IPS-NIHi7 (cell line): ENCODE data around the gene NPHP4.
"Not testable (repeated sequence)": the region's sequence is repeated elsewhere in the genome, so short reads cannot be mapped to it uniquely, and the experiment has no call there.

Experiments
- DNase-seq: peaks from one replicate; pipeline ENCODE4 v3.0.0; 2012; ENCODE audit warnings: mixed read lengths; ENCODE audit errors: extremely low spot score

NPHP4 gene

DNA sequence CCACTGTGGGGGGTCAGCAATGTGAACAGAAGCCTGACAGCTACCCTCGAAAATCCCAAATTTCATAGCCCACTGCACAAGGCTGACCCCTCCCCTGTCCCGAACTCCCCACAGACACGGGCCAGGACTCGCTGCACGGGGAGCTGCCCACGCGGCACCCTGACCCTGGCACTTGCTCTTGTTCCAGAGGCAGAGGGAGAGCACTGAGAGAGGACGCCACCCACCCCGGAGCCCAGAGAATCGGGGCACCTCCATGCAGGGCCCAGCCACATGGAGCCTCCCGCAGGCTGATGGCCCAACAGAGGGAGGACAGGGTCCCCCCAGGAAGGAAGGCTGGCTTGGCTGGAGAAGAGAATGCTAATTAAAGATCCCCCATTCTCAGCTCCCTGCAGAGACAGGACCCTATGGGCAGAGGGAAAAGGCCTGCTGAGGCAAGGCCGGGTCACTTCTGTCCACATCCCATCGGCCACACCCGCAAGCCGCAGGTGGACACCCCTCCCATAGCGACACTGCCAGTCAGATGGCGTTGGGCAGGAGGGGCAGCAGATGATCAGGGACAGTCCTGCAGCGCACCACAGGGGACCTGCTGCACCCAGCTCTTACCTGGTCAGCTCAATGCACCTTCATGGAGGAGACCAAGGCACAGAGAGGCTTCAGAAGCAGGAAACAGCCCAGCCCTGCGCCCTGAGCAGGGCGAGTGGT, 136.9 kb downstream of the NPHP4 start:
- DNase-seq, result no peak

DNA sequence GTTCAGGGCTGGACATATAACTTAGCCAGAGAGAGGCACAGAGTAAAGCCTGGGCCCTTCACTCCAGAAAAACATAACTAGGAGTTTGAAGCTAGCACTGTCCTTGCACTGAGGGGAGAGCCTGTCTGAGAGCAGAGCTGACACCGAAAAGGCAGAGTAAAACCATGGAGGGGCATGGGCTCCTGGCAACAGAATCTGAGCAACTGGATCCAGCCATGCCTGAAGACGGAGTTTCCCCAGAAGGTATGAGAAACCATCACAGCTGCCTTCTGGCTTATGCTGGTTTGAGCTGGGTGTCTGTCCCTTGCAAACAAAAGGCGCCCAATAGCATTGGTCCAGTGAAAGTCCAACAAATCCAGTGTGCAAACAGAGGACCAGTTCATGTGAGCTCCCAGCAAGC, 137.5 kb downstream of the NPHP4 start:
- DNase-seq, result no peak

DNA sequence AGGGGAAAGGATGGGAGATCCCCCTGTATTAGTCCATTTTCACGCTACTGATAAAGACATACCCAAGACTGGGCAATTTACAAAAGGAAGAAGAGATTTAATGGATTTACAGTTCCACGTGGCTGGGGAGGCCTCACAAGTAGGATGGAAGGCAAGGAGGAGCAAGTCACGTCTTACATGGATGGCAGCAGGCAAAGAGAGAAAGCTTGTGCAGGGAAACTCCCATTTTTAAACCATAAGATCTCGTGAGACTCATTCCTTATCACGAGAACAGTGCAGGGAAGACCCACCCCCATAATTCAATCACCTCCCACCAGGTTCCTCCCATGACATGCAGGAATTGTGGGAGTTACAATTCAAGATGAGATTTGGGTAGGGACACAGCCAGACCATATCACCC, 138.4 kb downstream of the NPHP4 start:
- DNase-seq, result not testable (repeated sequence)

DNA sequence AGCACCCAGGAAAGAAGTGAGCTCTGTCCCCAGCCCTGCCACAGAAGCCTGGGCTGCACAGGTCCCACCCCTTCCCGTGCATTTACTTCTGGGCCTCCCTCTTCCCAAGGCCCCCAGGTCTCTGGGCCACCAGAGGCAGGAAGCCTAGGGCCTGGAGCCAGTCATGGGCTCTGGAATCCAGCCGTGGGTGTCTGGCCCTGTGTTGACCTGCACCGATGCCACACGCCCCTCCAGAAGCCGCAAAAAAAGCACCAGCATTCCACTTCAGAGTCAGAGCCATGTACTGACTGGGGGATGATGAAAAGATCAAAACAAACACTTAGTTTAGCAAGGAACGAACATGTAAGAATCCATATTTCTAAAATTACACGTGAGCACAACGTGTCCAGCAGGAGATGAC, 141.7 kb downstream of the NPHP4 start:
- no peak for DNase-seq

DNA sequence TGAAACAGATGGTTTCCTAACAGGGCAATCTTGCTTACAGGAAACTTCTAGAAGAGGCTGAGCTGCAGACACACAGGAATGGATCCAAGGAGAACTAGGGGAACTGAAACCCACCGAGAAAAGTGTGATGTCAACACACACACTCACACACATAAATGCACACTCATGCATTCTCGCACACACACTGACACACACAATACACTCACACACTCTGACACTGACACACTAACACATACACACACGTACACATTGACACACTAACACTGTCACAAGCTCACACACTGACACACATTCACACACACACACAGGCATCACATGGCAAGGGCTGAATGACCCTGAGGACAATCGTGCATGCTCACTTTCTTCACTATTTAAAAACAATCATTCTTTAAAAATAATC, 142.7 kb downstream of the NPHP4 start:
- no peak for DNase-seq

DNA sequence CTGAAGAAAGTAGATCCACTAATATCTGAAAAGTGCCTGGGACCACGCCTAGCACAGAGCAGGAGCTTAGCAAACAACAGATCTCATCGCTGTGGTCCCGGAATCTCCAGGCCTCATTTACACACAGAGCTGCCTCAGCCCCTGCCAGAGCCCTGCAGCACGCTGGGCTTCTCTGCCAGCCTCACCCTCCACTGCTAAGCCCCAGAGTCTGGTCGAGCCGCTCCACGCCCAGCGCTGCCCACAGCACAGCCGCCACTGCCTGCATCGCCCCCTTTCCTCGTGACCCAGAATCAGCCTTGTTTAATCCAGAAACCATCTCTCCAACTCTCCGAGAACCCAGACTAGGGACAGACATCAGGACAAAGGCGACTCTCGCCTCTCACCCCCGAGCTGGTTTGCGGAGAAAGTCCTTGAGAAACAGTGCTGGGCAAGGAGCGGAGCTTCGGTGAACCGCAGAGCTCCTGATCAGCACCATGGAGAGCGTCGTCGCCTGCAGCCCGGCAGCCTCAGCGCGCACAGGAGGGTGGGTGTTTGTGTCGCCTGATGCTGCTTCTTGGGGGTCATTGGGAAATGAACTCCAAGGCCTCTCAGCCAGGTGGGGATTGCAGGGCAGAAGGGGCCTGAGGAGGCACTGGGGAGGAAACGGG, 145.1 kb downstream of the NPHP4 start:
- peak; percentile 92 for DNase-seq

DNA sequence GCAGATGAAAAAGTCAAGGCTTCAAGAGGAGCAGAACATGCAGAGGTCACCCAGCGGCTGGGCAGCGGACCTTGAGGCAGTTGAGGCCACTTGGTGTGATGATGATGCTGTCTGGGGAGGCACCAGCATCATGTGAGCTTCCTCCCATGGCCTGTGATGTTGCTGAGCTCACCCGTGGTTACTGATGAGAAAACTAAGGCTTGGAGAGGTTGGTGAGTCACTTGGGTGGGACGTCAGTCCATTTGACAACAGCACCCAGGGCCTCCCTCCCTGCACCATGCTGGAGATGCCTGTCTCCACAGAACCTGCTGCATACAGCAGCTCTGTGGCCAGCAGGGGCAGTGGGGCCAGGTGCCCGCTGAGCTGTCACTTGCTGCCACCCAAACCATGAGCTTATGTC, 146.8 kb downstream of the NPHP4 start:
- DNase-seq, result no peak

DNA sequence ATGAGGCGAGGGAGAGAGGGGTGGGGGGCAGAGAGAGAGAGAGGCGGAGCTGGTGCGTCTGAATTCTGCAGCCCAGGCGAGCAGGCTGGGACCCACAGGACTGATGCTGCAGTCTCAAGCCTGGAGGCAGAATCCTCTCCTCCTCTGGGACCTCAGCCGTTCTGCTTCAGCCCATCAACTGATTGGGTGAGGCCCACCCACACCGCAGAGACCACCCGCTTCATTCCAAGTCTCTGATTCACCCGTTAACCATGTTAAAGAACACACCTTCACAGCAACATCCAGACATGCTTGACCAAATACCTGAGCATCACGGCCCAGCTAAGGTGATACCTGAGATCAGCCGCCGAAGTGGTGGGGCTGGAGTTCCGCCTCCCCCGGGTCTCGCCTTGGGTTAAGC, 147.8 kb downstream of the NPHP4 start:
- DNase-seq, result no peak

DNA sequence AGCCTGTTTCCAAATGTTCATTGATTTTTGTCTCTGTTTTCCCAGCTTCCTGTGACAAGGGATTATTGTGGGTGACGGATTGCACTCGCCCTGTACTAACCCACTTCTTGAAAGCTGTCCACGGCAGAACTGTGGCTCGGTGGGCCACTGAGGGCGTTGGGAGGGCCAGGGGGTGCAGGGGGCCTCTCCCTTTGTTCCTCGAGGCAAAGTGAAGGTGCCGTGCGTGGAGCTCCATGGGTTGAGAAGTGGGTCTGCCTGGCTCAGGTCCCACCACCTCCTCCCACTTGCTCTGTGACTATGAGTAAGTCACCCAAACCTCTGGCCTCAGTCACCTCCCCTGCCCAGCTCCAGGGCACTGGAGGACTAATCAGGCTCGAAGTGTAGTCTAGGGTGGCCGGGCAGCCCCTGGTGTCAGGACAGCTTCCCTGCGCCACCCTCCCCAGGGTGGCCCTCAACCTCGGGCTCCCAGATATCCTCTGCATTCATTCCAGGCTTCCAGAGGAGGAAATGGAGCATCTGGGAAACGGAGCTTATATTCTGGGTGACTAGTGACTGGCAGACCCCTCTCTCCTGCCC, 148.6 kb downstream of the NPHP4 start:
- DNase-seq, result no peak

DNA sequence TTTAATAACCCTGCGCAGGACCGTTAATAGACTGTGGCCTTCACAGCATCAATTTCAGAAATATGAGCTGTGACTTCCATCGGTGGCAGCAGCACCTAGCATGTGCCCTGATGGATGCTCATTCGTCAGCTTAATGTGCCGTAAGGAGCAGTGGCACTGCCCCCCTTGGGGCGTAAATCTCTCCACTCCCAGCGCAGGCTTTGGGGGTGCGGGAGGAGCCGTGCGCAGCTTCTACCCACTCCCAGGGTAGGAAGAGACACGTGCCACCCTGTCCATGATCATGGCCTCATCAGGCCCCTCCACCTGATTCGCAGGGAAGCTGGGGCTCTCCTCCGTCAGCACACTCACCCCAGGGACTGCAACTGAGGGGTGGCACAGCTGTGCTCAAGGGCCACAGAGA, 149.5 kb downstream of the NPHP4 start:
- no peak for DNase-seq

DNA sequence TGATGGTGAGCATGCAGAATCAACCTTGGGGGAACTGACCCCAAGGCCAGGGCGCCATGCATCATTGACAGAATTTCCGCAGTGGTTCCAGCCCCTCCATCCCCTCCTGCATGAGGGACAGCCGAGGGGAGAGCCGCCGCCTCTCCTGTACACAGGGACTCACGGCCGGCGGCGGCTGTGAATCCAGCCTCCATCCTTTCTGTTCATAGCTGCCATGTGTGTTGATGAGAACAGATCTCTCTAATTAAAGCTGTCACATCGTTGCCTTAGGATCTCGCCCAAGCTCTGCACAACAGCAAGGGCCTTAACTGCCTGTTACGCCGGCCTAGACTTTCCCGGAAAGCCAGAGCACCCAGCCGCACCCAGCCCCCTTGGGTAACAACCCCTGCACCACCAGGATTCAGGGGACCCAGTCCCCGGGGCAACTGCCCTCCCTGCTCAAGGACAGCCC, 151.6 kb downstream of the NPHP4 start:
- no peak for DNase-seq

DNA sequence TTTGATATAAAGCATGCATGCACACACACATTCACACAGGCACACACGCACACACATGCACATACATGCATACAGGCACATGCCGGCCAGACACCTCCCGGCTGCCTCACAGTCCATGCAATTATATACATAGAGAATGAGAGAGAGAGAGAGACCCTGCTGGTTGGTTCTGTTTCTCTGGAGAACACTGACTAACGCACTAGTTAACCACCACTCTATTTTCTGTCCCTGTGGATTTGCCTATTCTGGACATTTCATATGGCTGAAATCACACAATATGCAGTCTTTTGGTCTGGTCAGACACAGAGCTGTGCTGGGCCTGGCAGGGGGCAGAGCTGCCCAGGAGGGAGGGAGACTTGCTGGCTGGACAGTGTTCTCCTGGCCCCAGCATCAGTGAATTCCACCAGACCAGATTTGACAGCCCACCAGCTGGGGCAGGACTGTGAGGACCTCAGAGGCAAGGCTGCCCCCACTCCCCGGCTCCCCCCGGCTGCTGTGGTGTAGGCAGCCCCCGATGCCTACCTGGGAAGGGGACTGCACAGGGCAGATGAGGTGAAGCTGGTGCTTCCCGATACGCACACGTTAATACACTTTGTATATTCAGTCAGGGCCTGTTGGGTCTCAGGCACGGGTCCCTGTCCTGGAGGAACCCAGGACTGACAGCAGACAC, 152.2 kb downstream of the NPHP4 start:
- DNase-seq, result no peak

DNA sequence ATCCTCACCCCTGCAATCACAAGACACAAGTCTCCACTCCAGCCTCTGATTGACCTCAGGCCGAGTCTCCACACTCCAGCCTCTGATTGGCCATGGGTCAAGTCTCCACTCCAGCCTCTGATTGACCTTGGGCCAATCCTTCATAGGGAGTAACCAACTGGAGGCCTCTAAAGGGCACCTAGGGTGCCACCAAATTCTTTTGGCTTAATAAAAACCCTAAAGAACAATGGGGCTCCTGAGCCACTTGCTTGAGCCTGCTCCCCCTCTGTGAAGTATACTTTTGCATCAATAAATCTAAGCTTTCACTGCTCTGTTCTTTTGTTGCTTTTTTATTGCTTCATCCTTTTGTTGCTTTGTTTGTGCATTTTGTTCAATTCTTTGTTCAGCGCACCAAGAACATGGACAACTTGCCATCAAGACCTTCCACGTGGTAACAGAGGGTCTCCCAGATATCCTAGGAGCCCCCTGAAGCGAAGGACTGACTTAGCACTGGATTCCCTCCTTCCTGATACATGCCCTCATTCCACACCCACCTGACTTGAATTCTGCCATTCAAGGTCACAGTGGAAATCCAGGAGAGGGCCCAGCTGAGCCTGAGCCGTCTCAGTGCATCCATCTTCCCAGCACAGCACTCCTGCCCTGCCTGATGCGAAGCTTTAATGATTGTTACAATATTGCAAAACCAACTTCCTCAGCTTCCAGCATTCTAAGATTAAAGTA, 152.9 kb downstream of the NPHP4 start:
- DNase-seq, result no peak

DNA sequence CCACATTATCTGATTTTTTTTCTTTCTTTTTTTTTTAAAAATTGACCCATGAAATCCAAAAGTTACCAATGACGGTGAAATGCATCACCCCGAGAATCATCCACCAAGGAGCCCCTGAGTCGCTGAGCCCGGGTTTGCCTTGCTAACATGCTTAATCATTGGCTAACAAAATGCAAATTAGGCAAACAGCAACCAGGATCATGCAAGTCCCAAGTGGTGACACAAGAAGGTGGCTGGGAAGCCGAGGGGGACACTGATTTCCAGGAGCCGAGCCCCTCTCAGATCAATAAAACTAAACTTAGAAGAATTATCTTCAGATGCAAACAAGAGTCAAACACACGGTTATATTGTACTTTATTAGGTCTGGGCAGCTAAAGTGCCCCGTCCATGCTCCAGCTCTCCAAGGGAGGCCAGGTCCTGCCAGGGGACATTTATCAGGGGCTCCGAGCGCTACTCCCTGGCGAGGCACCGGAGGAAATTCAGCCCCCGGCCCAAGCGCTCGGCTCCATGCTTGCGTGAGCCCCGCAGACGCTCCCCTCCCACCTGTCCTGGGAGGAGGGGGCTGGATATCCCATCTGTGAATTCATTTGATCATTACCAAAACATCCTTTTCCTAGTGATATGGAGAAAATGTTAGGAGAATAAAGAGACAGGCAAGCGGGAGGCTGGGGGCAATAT, 154.1 kb downstream of the NPHP4 start:
- DNase-seq, result no peak

DNA sequence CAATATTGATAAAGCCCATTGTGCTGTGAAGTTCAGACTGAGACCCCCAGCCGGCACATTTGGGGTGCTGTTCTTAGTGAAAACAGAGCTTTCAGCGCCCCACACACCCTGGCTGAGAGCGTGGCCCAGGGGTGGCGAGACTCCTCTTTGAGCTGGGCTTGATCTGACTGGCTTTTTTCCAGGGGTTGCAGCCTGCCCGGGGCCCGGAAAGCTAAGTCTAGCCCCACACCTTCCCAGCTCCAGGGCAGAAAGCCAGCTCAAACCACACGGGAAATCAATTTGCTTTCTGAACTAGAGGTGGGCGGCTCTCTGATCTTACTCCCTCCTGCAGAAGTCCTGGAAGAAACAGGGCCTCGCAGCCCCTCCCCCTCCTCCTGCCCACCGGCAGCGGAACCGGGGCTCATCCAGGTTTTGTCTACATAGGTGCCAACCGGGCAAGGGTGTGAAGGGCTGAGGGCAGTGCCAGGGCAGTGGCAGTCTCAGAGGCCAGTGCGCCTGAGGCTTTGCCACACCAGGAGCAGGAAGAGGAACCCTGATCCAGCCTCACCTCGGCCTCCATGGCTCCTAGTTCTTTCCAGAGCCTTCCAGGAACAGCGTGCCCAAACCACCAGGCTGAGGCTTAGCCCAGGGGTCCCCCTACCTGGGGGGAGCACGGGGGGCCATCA, 155.3 kb downstream of the NPHP4 start:
- no peak for DNase-seq

DNA sequence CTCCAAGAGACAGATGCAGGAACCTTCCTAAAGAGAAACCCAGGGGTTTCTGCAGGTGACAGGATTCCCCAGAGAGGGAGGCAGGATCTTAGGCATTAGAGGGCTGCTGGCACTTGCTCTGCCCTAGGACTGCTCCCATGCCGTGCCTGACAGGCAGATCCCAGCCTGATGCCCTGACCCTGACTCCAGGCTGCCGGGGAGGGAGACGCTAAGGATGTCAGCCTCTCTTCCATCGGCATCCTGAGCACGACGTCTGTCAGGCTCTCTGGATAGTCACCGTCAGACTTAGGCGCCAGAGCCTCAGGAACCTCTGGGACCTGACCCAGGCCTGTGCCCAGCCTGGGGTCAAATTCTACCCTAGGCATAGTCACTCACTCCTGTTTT, 157.1 kb downstream of the NPHP4 start:
- no peak for DNase-seq

DNA sequence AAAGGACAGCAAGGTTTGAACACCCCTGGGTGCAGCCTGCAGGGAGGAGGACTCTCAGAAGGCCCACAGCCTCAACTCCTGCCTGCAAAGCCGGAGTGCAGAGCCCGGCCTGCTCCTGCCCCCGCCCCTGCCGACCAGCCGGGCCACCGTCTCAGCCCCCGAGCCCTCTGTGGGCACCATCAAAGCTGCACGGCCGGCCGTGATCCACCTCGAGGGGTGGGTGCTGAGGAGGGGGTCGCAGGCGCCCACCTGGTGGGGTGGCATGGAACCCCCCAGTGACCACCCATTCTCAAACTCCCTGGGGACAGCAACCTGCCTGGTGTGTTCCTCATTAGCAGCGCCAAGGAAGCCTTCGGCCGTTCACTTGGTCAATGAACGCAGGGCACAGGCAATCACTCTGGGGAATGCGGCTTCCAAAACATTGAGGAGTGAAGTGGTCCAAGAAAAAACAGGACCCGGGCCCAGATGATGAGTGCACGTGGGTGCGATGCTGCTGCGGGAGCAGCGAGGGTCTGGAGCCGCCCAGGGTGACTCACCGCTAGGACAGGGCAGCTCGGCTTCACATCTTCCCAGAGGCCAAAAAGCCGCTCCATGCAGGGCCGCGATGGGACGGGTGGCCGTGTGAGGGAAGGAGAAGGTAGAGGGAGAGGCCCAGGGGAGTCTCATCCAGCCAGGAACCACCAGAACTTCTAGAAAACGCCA, 157.6 kb downstream of the NPHP4 start:
- DNase-seq, result no peak

DNA sequence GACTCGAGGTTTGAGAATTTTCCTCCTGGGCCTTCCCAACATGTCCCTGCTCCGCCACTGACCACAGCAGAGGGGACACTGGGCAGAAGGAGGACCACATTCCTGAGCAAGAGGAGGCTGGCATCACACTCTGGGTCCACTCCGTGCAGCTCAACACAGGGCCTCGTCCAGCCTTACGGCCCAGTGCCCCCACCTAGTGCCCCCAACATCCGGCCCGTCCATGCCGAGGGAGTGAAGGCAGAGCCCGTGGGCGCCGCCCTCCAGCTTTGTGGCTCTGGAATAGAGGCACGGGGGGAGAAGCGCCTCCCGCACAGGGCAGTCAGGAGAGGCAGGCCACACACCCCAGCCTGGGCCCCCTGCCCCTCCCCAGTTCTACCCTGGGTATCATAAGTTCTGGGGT, 158.3 kb downstream of the NPHP4 start:
- DNase-seq, result no peak

DNA sequence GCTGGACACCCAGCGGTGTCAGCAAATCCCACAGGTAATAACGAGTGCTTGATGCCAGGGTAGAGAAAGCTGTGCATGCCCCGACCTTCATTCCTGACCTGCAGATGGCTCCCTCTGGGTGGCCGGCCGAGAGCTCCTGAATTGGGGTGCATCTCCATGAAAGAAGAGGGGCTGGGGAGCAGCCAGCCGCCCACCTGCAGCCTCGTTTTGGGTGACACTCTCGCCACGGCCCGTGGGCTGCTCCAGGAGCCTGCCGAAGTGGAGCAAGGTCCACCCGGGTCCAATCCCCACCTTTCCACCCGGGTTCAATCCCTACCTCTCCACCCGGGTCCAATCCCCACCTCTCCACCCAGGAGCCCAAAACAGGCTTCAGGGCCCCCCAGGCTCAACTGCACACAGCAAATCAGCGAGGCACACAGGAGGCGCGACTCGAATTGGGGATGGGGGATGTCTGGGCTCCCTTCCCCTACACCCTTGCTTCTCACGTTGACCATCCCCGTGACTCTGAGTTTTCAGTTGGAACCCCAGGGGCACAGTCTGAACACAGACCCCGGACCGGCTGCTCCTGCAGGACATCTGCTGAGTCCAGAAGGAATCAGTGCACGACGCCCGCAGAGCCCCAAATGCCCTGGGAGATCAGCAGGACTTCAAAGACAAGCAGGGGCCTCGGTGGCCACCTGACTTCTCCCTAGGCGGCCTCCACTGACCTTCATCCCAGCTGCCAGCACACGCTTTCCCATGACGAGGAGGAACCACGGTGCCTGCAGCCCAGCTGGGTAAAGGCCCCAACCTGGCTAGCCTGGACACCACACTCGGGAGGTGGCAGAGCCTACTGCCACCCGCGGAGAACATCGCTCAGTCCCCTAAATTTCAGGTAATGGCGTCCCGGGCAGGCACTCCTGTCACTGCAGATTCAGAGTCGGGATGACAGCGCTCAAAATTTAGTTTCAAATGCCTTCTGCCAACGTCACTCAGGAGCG, 159.0 kb downstream of the NPHP4 start:
- DNase-seq, result no peak
